Bladder microvascular endothelial cell (primary cell): ENCODE data around the gene TOMM7. TPM values are rescaled to one million over a fixed set of nuclear protein-coding genes. Genes with fewer than 3 reads are reported as not detected.

Experiments
- total RNA-seq: library from RNA; depleted of rRNA; stranded (reverse); fragments of >200 nt; gene quantifications from 2 replicates; pipeline ENCODE4 v1.2.3, GENCODE V29; 2014

Gene TOMM7
- total RNA-seq = 94.7 and 101 TPM in 2 replicates

DNA sequence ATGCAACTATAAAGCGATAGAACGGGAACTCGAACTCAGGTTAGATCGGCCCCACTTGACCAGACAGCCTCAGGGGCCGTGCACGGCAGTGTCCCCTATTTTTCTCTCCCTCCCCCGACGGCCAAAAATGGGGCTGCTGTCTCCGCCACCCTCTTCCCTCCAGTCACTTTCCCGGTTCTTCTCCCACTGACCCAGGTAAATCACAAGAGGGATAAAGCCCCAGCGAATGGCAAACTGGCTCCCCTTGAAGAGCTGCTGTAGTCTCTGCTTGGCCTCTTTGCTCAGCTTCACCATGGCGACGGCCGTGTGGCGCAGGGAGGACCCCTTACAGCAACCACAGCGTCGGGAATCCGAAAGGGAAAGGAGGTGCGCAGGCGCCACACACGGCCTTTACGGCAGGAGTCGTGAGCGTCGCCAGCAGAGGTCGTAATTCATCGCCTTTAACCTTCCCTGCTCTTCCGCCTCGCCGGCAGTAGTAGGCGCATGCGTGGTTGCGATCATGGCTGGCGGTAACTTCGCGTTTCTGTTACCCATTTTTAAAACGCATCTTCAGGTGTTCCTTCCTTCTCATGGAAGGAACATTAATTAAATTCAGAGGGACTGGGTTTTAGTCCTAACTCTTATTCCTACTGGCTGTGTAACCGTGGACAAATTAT lies at the start of gene TOMM7:
TSS of gene TOMM7 (minus strand) at position 364 of the 656 bp plus-strand sequence. CDS start at position 294, 70 bp downstream.

Other genes with a start within 250 kb of the TOMM7 start
- 0.38 and 2.1 TPM in 2 replicates for gene IL6, start 95.6 kb downstream of the TOMM7 start, total RNA-seq
- 28.2 and 57.3 TPM in 2 replicates for gene HYCC1, start 191.3 kb upstream of the TOMM7 start, total RNA-seq